GM12878 (cell line): ENCODE results near the gene ALKBH8. TPM values are rescaled to one million over a fixed set of nuclear protein-coding genes. Genes with fewer than 3 reads are reported as not detected.

Source experiments
- ASH2L ChIP-seq: fragments of 300-600, 200-600 bp; sonication (generic); IDR thresholded peaks from 2 replicates; pipeline ENCODE4 v1.6.1; 2017; ENCODE audit warnings: low read depth, mild to moderate bottlenecking, borderline replicate concordance
- BCL11A ChIP-seq: IDR thresholded peaks from 2 replicates; pipeline ENCODE4 v1.6.1; 2011; ENCODE audit warnings: low read depth, low read length
- BMI1 ChIP-seq: fragments of 450-650 bp; IDR thresholded peaks from 2 replicates; pipeline ENCODE4 v1.6.1; 2016; ENCODE audit warnings: mild to moderate bottlenecking, moderate library complexity, borderline replicate concordance
- CBFB ChIP-seq: IDR thresholded peaks from 2 replicates; pipeline ENCODE4 v1.6.1; 2016; ENCODE audit warnings: antibody characterized with exemption, low read depth
- CBX3 ChIP-seq: fragments of 200-600 bp; sonication (generic); IDR thresholded peaks from 2 replicates; pipeline ENCODE4 v1.6.1; 2016; ENCODE audit warnings: low read depth, borderline replicate concordance
- DPF2 ChIP-seq: fragments of 450-650 bp; IDR thresholded peaks from 2 replicates; pipeline ENCODE4 v1.6.1; 2017; ENCODE audit warnings: mild to moderate bottlenecking
- IKZF1 ChIP-seq: fragments of 450-650 bp; conservative IDR thresholded peaks from 2 replicates; pipeline ENCODE4 v1.6.1; 2017; ENCODE audit warnings: antibody characterized with exemption, mild to moderate bottlenecking
- IKZF2 ChIP-seq, 2 experiments: fragments of 450-650 bp; IDR thresholded peaks; 2 replicates each; pipeline ENCODE4 v1.6.1; 2017; ENCODE audit warnings: mild to moderate bottlenecking in 2 of 2, moderate library complexity in 2 of 2
- IRF3 ChIP-seq: fragments of 450-650 bp; IDR thresholded peaks from 2 replicates; pipeline ENCODE4 v1.6.1; 2014; ENCODE audit warnings: mild to moderate bottlenecking
- KAT2A ChIP-seq: conservative IDR thresholded peaks from 2 replicates; pipeline ENCODE4 v1.6.1; 2011; ENCODE audit warnings: low read depth, low read length; ENCODE audit not compliant: control insufficient read depth
- NFXL1 ChIP-seq: fragments of 450-650 bp; IDR thresholded peaks from 2 replicates; pipeline ENCODE4 v1.6.1; 2017; ENCODE audit warnings: antibody characterized with exemption, mild to moderate bottlenecking, borderline replicate concordance
- POU2F2 ChIP-seq: IDR thresholded peaks from 3 replicates; pipeline ENCODE4 v1.6.1; 2011; ENCODE audit warnings: low read depth, mild to moderate bottlenecking, low read length, borderline replicate concordance
- RELA ChIP-seq: fragments of 450-650 bp; IDR thresholded peaks from 2 replicates; pipeline ENCODE4 v1.8.0; 2014; ENCODE audit warnings: borderline replicate concordance; ENCODE audit not compliant: partially characterized antibody
- RUNX3 ChIP-seq: IDR thresholded peaks from 2 replicates; pipeline ENCODE4 v1.6.1; 2012; ENCODE audit warnings: low read length, inconsistent platforms
- SP1 ChIP-seq: IDR thresholded peaks from one replicate; pipeline ENCODE4 v1.6.1; 2011; ENCODE audit warnings: low read depth, low read length
- SUPT20H ChIP-seq: IDR thresholded peaks from 2 replicates; pipeline ENCODE4 v1.6.1; 2011; ENCODE audit warnings: low read depth, mild to moderate bottlenecking, low read length, moderate library complexity, borderline replicate concordance; ENCODE audit not compliant: control insufficient read depth
- ZNF687 ChIP-seq: fragments of 450-650 bp; IDR thresholded peaks from 2 replicates; pipeline ENCODE4 v1.6.1; 2017; ENCODE audit warnings: mild to moderate bottlenecking, moderate library complexity
- polyA plus RNA-seq, 11 experiments: library from polyadenylated mRNA; depleted of rRNA in 4 of 11; unstranded in 6 of 11; stranded (reverse) in 5 of 11; fragments of >200 nt; fragmentation: Nextera tagmentation in 4 of 11; fragmentation: Illumina TruSeq in 1 of 11; extraction: Ambion mirVana in 4 of 11; extraction: Trizol in 1 of 11; gene quantifications; 1 replicate in 1 of 11; 2 replicates in 10 of 11; pipeline versions ENCODE4 v1.2.1 to v1.2.3, GENCODE V29; 2011 to 2016; ENCODE audit warnings: inconsistent platforms in 2 of 11, missing spikeins in 2 of 11, low read depth in 1 of 11
- total RNA-seq, 4 experiments: library from RNA; depleted of rRNA in 3 of 4; stranded (reverse); fragments of >200 nt in 3 of 4; fragmentation: Illumina TruSeq in 1 of 4; extraction: Trizol in 1 of 4; gene quantifications; 2 replicates each; pipeline versions ENCODE4 v1.2.1 to v1.2.3, GENCODE V29; 2013 to 2021
- TF ChIP-seq, protein P1 (sequence below): fragments of 450-650 bp; formaldehyde crosslinking; IDR thresholded peaks from 2 replicates; pipeline ENCODE4 v1.4.0; 2020; ENCODE audit warnings: mild to moderate bottlenecking, moderate library complexity
- TF ChIP-seq, protein P2 (sequence below): IDR thresholded peaks from 2 replicates; pipeline ENCODE4 v1.6.1; 2012; ENCODE audit warnings: low read depth, low read length, improper control_type of control experiment

The ALKBH8 gene
- total and polyA plus RNA-seq, 10 of the 15 experiments (the other 5 are each of a cell fraction or from before 2014, with no cell fraction given): 4.6 to 13.1 (median 9.5) TPM

DNA sequence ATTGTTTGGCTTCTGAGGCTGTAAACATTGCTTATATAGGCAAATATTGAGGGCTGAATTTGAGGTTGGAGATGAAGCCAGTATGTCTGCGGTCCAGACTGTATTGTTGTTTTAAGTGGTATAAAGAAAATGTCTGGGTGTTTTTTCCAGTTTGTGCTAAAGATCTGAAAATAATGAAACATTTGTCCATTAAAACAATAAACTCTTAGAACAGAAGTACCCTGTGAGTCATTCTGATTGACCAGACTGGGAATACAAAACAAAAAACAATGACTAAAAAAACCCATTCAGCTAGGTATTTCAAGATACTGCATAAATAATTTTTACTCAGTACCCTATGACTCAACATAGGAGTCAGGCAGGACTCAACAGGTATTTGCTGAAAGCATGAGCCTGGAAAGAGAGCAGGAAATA lies 20.4 kb downstream of the ALKBH8 start (continued):
- TF ChIP-seq, protein P1, sequence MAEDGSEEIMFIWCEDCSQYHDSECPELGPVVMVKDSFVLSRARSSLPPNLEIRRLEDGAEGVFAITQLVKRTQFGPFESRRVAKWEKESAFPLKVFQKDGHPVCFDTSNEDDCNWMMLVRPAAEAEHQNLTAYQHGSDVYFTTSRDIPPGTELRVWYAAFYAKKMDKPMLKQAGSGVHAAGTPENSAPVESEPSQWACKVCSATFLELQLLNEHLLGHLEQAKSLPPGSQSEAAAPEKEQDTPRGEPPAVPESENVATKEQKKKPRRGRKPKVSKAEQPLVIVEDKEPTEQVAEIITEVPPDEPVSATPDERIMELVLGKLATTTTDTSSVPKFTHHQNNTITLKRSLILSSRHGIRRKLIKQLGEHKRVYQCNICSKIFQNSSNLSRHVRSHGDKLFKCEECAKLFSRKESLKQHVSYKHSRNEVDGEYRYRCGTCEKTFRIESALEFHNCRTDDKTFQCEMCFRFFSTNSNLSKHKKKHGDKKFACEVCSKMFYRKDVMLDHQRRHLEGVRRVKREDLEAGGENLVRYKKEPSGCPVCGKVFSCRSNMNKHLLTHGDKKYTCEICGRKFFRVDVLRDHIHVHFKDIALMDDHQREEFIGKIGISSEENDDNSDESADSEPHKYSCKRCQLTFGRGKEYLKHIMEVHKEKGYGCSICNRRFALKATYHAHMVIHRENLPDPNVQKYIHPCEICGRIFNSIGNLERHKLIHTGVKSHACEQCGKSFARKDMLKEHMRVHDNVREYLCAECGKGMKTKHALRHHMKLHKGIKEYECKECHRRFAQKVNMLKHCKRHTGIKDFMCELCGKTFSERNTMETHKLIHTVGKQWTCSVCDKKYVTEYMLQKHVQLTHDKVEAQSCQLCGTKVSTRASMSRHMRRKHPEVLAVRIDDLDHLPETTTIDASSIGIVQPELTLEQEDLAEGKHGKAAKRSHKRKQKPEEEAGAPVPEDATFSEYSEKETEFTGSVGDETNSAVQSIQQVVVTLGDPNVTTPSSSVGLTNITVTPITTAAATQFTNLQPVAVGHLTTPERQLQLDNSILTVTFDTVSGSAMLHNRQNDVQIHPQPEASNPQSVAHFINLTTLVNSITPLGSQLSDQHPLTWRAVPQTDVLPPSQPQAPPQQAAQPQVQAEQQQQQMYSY (CRISPR knock-in tag): no peak
- TF ChIP-seq BCL11A: no peak
- TF ChIP-seq NFXL1: no peak
- no peak; the same call in 1 of the 2 replicates for TF ChIP-seq BMI1
- TF ChIP-seq IKZF1: no peak
- peak; percentile 30 to 40; a peak in 1 of 4 replicates for TF ChIP-seq IKZF2 (IDR thresholded peaks at IDR 0.05)
- no peak for TF ChIP-seq CBFB
- TF ChIP-seq IRF3: no peak
- no peak for TF ChIP-seq ASH2L
- no peak for TF ChIP-seq CBX3
- peak; percentile 25; the same call in 1 of the 3 replicates for TF ChIP-seq POU2F2
- TF ChIP-seq ZNF687: no peak
- no peak for TF ChIP-seq KAT2A
- TF ChIP-seq SUPT20H: no peak
- 0 out of 2 replicates have a peak, but pooled peaks have one; percentile 14 for TF ChIP-seq DPF2
- TF ChIP-seq, protein P2, sequence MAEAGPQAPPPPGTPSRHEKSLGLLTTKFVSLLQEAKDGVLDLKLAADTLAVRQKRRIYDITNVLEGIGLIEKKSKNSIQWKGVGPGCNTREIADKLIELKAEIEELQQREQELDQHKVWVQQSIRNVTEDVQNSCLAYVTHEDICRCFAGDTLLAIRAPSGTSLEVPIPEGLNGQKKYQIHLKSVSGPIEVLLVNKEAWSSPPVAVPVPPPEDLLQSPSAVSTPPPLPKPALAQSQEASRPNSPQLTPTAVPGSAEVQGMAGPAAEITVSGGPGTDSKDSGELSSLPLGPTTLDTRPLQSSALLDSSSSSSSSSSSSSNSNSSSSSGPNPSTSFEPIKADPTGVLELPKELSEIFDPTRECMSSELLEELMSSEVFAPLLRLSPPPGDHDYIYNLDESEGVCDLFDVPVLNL: no peak
- TF ChIP-seq SP1: no peak
- TF ChIP-seq RUNX3: no peak; the same call in 1 of the 2 replicates
- no peak for TF ChIP-seq RELA
